Vagina (tissue), 2 donors: ENCODE data around the gene ZDHHC11. TPM values are rescaled to one million over a fixed set of nuclear protein-coding genes. Genes with fewer than 3 reads are reported as not detected.

Experiments used
- DNase-seq, 2 donors: peaks; one replicate each; pipeline ENCODE4 v3.0.0-alpha.2; 2017; ENCODE audit errors: extremely low spot score in 2 of 2
- H3K27ac ChIP-seq: fragments of 200-600 bp; sonication (generic); one replicate; pipeline ENCODE4 v1.5.1; 2019
- H3K27me3 ChIP-seq: fragments of 200-600 bp; sonication (generic); one replicate; pipeline ENCODE4 v1.5.1; 2019
- H3K36me3 ChIP-seq, 2 donors: fragments of 200-600 bp; sonication (generic); one replicate each; pipeline ENCODE4 v1.5.1; 2017 to 2019
- H3K4me1 ChIP-seq: fragments of 200-600 bp; sonication (generic); one replicate; pipeline ENCODE4 v1.5.1; 2019
- H3K4me3 ChIP-seq, 2 donors: fragments of 200-600 bp; sonication (generic); 1 replicate in 1 of 2; 2 replicates in 1 of 2; pipeline ENCODE4 v1.5.1; 2016 to 2019
- H3K9me3 ChIP-seq: fragments of 200-600 bp; sonication (generic); one replicate; pipeline ENCODE4 v1.5.1; 2019
- CTCF ChIP-seq, 3 experiments: fragments of 450-650 bp in 2 of 3; fragments of 200-600 bp in 1 of 3; sonication (generic) in 1 of 3; IDR thresholded peaks; one replicate each; pipeline ENCODE4 v1.5.1; 2017 to 2019; ENCODE audit warnings: antibody characterized with exemption in 3 of 3, mild to moderate bottlenecking in 2 of 3, moderate library complexity in 2 of 3
- POLR2A ChIP-seq, 2 donors: fragments of 450-650 bp; IDR thresholded peaks; one replicate each; pipeline ENCODE4 v1.6.1; 2017; ENCODE audit warnings: antibody characterized with exemption in 2 of 2, mild to moderate bottlenecking in 2 of 2, moderate library complexity in 2 of 2
- POLR2AphosphoS5 ChIP-seq, 2 donors: sonication (generic); formaldehyde crosslinking; IDR thresholded peaks; one replicate each; pipeline ENCODE4 v1.9.0; 2017; ENCODE audit warnings: antibody characterized with exemption in 2 of 2, mild to moderate bottlenecking in 2 of 2, low read depth in 1 of 2; ENCODE audit not compliant: insufficient read depth in 1 of 2
- intact Hi-C: fragments of 100-400 bp; cut with DNase I; formaldehyde crosslinking; loops from one replicate; pipeline ENCODE4 v1.15.1; 2023
- total RNA-seq: library from RNA; depleted of rRNA; stranded (reverse); fragments of >200 nt; gene quantifications from one replicate; pipeline ENCODE4 v1.2.3, GENCODE V29; 2016

ZDHHC11 gene
- total RNA-seq, 1 donor from 2014 or later = 5.6 TPM

DNA sequence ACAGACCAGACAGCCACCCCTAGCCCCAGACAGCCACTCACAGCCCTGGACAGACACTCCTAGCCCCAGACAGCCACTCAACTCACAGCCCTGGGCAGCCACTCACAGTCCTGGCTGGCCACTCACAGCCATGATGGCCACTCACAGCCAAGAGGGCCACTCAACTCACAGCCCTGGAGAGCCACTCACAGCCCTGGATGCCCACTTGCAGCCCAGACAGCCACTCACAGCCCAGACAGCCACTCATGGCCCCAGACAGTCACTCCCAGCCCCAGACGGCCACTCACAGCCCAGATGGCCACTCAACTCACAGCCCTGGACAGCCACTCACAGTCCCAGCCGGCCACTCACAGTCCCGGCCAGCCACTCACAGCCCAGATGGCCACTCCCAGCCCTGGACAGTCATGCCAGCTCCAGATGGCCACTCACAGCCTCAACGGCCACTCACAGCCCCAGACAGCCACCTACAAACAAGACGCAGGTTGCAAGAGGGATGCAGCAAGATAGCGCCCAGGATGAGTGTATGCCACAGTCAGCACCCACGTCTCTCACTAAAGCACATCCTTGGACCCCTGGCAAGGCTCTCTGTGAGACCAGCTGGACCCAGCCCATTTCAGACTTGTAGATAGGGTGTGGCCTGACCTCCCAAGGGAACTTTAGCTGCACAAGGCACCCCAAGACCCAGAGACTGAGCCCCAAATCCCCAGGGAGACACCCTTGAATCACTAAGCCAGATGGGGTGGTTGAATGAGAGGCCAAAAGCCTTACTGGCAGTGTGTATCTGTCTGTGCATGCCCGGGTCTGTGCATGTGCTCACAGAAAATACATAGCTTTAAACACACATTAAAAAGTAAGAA lies 88.7 kb downstream of the ZDHHC11 start:
- intact Hi-C loops = no loop called here

GRCh38 chr5:761059-761771 lies 89.6 kb downstream of the ZDHHC11 start:
- no peaks in the 10 kb centered on the region for H3K27me3 ChIP-seq
- no peak overlapping the region for H3K4me3 ChIP-seq
- intact Hi-C loops = no loop called here
- TF ChIP-seq POLR2AphosphoS5 (IDR thresholded peaks at IDR 0.05; ENCODE audit: insufficient read depth in 1 of 2, low read depth in 1 of 2) (no peak), CTCF (IDR thresholded peaks at IDR 0.05) (no peak), POLR2A (IDR thresholded peaks at IDR 0.05) (no peak)
- H3K27ac ChIP-seq = no peak overlapping the region
- DNase-seq = peak in 1 of 2 donors; percentile 85
- no peaks in the 10 kb centered on the region for H3K36me3 ChIP-seq
- peaks cover 31% of the 10 kb centered on the region for H3K4me1 ChIP-seq
- no peaks in the 10 kb centered on the region for H3K9me3 ChIP-seq

More for the DNA sequence above, 88.7 kb downstream of the ZDHHC11 start:
- Histone ChIP-seq H3K36me3 (no peaks in the 10 kb centered on the region), H3K27me3 (no peaks in the 10 kb centered on the region), H3K4me1 (peaks cover 26% of the 10 kb centered on the region), H3K4me3 (no peak overlapping the region), H3K27ac (no peak overlapping the region), H3K9me3 (no peaks in the 10 kb centered on the region)
- no peak for TF ChIP-seq CTCF (IDR thresholded peaks at IDR 0.05)
- TF ChIP-seq POLR2AphosphoS5 (IDR thresholded peaks at IDR 0.05; ENCODE audit: insufficient read depth in 1 of 2, low read depth in 1 of 2) = no peak
- no peak for TF ChIP-seq POLR2A (IDR thresholded peaks at IDR 0.05)
- DNase-seq = peak in 1 of 2 donors; percentile 87

- intact Hi-C loops = no loop called here
- H3K4me3 ChIP-seq = no peak overlapping the region
- H3K9me3 ChIP-seq = no peaks in the 10 kb centered on the region
- peaks cover 31% of the 10 kb centered on the region for H3K4me1 ChIP-seq
- H3K27me3 ChIP-seq = no peaks in the 10 kb centered on the region
- no peak overlapping the region for H3K27ac ChIP-seq
- TF ChIP-seq POLR2A (IDR thresholded peaks at IDR 0.05) (no peak), POLR2AphosphoS5 (IDR thresholded peaks at IDR 0.05; ENCODE audit: insufficient read depth in 1 of 2, low read depth in 1 of 2) (no peak), CTCF (IDR thresholded peaks at IDR 0.05) (no peak)
- H3K36me3 ChIP-seq = no peaks in the 10 kb centered on the region
- DNase-seq = peak in 1 of 2 donors; percentile 83
These were observed 90.3 kb downstream of the ZDHHC11 start for GRCh38 chr5:760363-761058.

- intact Hi-C loops = no loop called here
- TF ChIP-seq CTCF (IDR thresholded peaks at IDR 0.05) (no peak), POLR2A (IDR thresholded peaks at IDR 0.05) (no peak), POLR2AphosphoS5 (IDR thresholded peaks at IDR 0.05; ENCODE audit: insufficient read depth in 1 of 2, low read depth in 1 of 2) (no peak)
- H3K4me1 ChIP-seq = peaks cover 31% of the 10 kb centered on the region
- H3K27me3 ChIP-seq = no peaks in the 10 kb centered on the region
- no peak overlapping the region for H3K4me3 ChIP-seq
- H3K9me3 ChIP-seq = no peaks in the 10 kb centered on the region
- no peak overlapping the region for H3K27ac ChIP-seq
- DNase-seq = peak in 1 of 2 donors; percentile 80
- no peaks in the 10 kb centered on the region for H3K36me3 ChIP-seq
These were observed 90.9 kb downstream of the ZDHHC11 start for GRCh38 chr5:759781-760362.
